GM19395 (cell line): ENCODE measurements around the gene C1D.
"Not testable (repeated sequence)": the region's sequence is repeated elsewhere in the genome, so short reads cannot be mapped to it uniquely, and the experiment has no call there.

ENCODE experiments used
- ATAC-seq: cut with Tn5 transposase; IDR thresholded peaks from one replicate; pipeline ENCODE4 v1.9.1; 2021; ENCODE audit warnings: mild to moderate bottlenecking, moderate library complexity; ENCODE audit not compliant: unreplicated experiment

C1D gene

DNA sequence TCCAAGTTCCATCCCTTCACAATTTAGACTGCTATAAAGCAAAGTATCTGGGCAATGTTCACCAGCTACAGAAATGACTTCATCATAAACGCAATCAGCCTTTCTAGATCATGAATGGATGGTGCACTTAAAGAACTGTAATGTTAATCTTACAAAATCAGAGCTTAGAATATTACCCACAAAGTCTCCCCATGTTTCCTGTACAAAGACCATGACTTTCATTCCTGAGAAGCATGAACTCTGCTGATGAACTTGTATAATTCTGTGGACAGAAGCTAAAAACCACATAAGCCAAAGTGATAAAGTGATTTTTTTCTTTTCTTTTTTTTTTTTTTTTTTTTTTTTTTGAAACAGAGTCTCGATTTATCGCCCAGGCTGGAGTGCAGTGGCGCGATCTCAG, 53.3 kb downstream of the C1D start:
- ATAC-seq, result no peak

DNA sequence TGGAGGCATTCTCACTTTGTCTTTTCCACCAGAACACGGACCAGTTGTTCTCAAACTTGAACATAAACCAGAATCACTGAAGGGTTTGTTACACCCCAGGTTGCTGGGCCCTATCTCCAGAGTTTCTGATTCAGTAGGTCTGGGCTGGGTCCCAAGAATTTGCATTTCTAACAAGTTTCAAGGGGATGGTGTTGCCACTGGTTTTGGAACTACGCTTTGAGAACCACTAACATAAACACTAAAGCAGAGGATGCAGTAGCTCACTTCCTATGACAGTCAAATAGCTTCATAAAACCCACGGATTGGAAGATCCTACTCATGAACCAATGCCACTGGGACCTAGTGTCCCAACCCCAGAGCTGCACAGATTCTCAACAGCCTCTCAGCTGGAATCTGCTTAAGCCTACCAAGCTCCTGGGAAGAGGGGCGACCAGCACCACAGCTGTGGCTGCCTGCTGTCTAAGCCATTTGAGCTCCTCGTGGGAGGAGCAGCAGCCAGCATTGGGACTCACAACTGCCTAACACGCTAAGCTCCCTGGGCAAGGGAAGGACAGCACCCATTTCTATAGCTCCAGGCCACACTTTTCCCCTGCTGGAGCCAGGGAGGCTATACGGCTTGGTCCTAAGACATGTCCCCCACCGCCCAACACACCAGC, 62.5 kb downstream of the C1D start:
- no peak for ATAC-seq

- no peak for ATAC-seq
Measured at GRCh38 chr2:67999332-67999731, 63.5 kb downstream of the C1D start.

GRCh38 chr2:67997903-67998302, 64.9 kb downstream of the C1D start:
- ATAC-seq, result no peak

- no peak for ATAC-seq
Measured at GRCh38 chr2:67997528-67997900, 65.3 kb downstream of the C1D start.

GRCh38 chr2:67996772-67997527, 65.9 kb downstream of the C1D start:
- ATAC-seq, result no peak

- ATAC-seq, result no peak
Measured at GRCh38 chr2:67994716-67995115, 68.1 kb downstream of the C1D start.

DNA sequence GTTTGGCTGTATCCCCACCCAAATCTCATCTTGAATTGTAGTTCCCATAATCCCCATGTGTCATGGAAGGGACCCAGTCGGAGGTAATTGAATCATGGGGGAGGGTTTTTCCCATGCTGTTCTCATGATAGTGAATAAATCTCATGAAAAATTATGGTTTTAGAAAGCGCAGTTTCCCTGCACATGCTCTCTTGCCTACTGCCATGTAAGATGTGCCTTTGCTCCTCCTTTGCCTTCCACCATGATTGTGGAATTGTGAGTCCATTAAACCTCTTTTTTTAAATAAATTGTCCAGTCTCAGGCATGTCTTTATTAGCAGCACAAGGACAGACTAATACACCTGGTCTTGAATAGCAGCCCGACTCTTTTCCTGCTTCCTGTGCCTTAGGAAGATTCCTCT, 68.7 kb downstream of the C1D start:
- not testable (repeated sequence) for ATAC-seq

GRCh38 chr2:67993329-67993728, 69.5 kb downstream of the C1D start:
- ATAC-seq, result no peak

DNA sequence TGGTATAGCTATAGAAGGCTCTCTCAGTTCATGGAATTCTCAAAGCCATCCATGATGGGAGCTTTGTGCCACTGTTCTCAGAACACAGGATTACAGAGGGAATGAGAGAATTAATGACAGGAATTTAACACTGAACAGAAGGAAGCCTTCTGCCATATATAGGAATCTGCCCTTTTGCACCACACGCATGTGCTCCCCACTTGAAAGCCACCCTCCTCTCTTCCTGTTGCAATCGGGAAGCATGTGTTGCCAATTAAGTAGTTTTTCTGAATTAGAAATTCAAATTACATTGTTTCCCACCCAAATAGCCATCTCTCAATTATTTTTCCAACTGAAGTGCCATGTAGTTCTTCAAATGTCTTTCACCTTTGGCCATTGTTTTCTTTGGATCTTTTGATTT, 71.3 kb downstream of the C1D start:
- ATAC-seq, result no peak
